GM12864 (cell line): ENCODE measurements around the gene DOLPP1.

ENCODE experiments used
- DNase-seq: peaks from one replicate; pipeline ENCODE4 v3.0.0-alpha.2; 2011; ENCODE audit warnings: low read depth
- H3K4me3 ChIP-seq: 2 replicates; pipeline ENCODE4 v1.5.1; 2011; ENCODE audit warnings: mild to moderate bottlenecking, low read depth, low read length, control low read depth
- TF ChIP-seq, protein P1 (sequence below): IDR thresholded peaks from 2 replicates; pipeline ENCODE4 v1.5.1; 2011; ENCODE audit warnings: low read depth, mild to moderate bottlenecking, moderate library complexity, low read length, control low read depth, inconsistent platforms; ENCODE audit errors: missing control alignments

The DOLPP1 gene

DNA sequence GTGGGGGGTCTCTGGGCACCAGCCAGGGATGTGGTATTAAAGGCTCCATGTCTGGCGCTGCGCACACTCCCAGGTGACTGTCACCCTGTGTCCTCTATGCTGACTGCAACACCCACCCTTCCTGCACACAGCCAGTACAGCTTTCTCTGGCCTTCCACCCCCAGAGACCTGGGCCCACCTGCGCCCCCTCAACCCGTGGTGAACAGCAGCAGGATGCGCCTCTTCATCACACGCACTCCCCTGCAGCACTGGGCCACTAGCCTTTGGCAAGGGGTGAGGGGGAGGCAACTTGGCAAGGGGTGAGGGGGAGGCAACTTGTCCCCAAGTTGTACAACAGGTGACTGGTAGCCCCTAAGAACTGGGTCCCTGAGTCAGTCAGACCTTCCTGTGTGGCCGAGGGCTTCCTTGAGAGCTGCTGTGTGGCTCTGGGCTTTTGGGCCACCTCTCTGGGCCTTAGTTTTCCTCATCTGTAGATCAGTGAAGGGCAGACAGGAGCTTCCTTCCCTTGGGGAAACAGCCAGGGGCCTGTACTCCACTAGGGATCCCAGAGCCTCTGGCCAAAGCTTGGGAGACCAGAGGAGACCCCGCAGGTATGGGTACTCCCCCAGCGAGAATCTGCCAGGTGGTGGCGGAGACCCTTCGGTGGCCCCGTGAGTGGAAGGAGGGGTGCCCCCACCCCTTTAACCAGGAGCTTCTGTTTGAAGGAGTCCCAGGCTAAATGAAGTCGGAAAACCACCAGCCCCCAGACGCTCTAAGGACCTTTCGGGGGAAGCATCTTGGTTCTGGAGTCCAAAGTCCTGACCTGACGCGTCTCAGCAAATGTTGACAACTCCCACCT is 25.2 kb downstream of the DOLPP1 start:
- no peak for DNase-seq
- H3K4me3 ChIP-seq: no peak overlapping the region
- TF ChIP-seq, protein P1, sequence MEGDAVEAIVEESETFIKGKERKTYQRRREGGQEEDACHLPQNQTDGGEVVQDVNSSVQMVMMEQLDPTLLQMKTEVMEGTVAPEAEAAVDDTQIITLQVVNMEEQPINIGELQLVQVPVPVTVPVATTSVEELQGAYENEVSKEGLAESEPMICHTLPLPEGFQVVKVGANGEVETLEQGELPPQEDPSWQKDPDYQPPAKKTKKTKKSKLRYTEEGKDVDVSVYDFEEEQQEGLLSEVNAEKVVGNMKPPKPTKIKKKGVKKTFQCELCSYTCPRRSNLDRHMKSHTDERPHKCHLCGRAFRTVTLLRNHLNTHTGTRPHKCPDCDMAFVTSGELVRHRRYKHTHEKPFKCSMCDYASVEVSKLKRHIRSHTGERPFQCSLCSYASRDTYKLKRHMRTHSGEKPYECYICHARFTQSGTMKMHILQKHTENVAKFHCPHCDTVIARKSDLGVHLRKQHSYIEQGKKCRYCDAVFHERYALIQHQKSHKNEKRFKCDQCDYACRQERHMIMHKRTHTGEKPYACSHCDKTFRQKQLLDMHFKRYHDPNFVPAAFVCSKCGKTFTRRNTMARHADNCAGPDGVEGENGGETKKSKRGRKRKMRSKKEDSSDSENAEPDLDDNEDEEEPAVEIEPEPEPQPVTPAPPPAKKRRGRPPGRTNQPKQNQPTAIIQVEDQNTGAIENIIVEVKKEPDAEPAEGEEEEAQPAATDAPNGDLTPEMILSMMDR: no peak

DNA sequence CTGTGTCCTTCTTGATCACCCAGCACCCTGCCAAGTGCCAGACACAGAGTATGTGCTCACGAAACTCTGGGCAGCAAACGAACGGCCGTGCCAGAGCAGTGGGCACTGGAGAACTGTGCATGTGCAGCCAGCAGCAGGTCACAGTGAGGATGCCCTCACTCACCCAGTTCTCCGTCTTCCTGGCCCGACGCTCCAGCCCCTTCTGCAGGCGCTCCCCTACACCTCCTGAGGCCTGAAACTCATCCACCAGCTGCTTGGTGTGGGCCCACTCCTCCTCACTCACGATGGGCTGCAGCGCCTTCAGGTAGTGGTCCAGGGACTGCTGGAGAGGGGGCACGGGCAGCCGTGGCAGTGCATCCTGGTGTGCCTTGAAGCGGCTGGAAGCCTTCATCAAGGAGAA is 26.7 kb downstream of the DOLPP1 start:
- DNase-seq: no peak
- no peak overlapping the region for H3K4me3 ChIP-seq
- TF ChIP-seq, protein P1: no peak

DNA sequence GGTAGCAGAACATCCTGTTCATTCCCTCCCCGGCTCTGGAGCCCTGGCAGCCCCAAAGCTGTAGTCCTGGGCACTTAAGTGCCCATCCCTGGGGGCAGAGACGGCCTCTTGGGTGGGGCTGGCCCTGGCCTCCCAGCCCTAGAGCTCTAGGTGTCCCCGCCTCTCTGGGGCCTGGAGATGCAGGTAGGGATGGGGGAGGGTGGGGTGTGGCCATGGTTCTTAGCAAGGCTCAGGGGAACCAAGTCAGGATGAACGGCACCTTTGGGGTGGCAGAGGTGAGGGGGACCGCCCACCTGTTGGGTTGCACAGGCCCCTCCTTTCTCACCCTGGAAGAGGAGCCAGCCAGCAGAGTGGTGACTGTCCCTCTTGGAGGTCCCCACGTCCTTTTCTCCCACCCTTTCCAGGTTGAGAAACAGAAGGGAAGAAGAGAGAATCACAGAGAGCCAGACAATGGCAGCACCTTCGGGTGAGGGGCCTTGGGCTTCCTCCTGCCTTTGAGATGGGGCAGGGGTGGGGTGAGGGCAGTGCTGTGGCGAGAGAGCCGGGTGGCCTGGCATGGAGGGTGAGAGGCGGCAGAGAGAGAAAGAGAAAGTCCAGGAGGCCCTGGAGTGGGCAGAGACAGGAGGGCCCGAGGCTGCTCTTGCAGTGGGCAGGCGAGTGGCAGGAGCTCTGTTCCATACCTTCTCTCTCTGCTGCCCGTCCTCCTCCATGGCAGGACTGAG is 27.3 kb downstream of the DOLPP1 start:
- TF ChIP-seq, protein P1: no peak
- H3K4me3 ChIP-seq: no peak overlapping the region
- no peak for DNase-seq

DNA sequence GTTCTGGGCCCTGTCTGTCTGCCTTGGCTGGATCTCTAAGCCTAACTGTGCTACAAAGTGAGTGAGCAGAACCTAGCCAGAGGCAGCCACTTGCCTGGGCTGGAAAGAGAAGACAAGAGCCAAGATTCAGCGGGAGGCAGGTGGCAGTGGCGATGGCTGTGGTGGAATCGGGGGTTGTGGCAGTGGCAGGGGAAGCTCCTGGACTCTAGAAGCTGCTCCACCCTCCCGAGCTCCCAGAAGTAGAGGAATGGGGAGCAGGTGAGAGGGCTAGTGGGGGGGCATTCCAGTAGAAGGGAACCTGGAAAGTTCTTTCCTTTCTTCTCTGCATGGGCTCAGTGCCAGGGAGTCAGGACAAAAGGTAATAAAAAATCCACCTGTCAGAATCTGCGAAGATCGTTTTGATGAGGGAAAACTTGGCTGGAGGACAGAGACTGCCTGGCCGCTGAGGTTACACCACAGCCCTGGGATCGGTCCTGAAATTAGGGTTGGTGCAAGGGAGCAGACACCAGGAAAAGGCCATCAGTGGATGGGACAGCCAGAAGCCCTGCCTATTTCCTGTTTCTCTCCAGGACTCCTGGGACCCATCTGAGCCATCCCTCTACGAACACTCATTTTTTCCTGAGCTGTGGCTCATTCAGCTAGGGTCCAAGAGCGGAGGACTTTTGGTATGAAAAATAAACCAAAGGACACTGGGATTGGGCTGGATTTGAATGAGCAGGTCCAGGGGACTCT is 28.1 kb downstream of the DOLPP1 start:
- TF ChIP-seq, protein P1: no peak
- DNase-seq: no peak
- H3K4me3 ChIP-seq: no peak overlapping the region

DNA sequence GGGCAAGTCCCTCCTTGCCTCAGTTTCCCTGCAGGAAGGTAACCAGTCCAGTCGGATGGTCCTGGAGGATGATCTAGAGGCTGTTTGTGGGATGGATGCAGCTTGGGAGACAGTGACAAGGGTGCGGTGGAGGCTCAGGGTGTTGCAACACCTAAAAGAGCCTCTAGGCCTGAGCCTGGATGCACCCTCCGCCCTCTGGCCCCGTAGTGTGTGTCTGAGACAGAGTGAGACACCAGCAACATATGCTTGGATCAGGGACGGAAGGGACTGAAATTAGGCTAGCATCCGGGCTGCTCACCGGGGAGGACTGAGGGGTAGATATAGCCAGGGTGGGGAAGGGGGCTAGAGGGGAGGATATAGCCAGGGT is 28.6 kb downstream of the DOLPP1 start:
- TF ChIP-seq, protein P1: peak; percentile 16
- no peak overlapping the region for H3K4me3 ChIP-seq
- no peak for DNase-seq

DNA sequence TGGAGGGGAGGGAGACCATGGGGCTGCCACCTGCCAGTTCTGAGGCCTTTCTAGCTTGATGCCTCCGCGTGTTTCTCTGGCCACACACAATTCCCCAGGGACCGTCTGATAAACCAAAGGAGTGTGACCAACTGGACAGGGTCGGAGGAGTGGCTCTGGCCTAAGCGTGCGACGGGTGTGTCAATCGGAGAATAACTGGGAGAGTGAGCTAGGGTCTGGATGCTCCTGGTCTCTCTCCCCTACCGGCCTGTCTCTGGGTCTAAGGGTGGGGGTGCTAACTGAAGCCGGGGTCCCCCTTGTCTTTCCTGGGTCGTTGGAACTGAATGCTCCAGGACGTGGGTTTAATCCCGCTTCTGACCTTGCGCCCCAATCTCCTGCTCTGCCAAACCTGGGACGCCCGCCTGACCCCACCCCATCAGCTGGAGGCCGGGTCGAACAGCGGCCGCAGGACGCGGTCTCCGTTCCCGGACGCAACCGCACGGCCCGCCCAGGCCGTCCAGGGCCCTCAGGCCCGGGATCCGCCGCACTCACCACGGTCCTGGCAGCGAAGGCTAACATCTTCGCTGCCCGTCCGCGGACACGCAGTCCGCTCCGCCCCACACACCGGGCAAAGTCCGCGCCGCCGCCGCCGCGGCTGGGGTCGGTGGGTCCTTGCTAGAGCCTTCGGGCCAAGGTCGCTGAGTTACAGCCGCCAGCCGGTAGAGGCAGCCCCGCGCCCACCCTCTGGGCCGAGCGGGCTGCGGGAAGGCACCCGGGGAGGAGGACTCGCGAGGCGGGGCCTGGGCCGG is 29.2 kb downstream of the DOLPP1 start:
- no peak for DNase-seq
- H3K4me3 ChIP-seq: peak overlapping the region; percentile 71
- TF ChIP-seq, protein P1: no peak
